ENCODE results near the gene GOLT1B. TPM values are rescaled to one million over a fixed set of nuclear protein-coding genes. Genes with fewer than 3 reads are reported as not detected.

The GOLT1B gene
- total RNA-seq, 1 experiment from 2014 or later: 28.2 TPM

DNA sequence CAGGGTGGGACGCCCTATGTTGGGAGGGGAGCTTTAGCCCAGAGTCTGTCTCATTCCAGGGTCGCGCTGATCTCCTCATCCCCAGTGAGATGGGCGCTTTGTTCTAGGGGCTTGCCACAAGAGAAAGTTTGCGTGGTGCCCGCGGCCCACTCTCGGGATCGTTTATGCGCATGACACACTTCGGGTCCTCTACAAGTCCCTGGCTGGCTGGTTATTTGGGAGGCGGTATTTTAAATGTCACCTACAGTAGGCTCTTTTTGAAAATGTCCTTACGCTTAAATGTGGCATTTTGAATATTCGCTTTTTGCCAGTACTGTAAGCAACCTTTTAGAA, 541 bp downstream of the GOLT1B start:
- DNase-seq: no peak
- Histone ChIP-seq H3K27me3 (ENCODE audit: control insufficient read depth, insufficient read depth, low read length) (no peaks in the 10 kb centered on the region), H3K36me3 (replicated peaks; ENCODE audit: control insufficient read depth, insufficient read depth, low read length) (peaks cover 6% of the 10 kb centered on the region), H3K4me3 (ENCODE audit: insufficient read depth, low read depth, low read length) (peak overlapping the region; percentile 83)

DNA sequence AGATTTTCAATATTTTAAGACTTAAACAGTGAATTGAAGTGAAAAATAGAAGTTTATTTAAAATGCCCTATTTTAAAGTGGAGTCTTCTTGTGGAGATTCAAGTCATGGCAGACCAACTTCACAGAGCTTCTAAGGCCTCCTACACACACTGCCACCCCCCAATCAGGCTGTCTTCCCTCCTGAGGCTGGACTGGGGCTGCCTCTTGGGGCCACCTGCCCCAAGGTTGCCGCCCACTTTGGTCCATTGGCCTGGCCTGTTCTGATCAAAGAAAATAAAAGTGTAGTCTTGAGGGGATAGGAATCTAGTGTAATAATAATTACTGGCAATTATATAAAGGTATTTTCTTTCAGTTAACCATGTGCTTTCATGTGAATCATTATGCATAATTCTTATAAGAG, 1.3 kb downstream of the GOLT1B start:
- no peak overlapping the region for H3K4me3 ChIP-seq (ENCODE audit: insufficient read depth, low read depth, low read length)
- H3K36me3 ChIP-seq (replicated peaks; ENCODE audit: control insufficient read depth, insufficient read depth, low read length): 0 out of 2 replicates have a peak, but pooled peaks cover 1% of the 10 kb centered on the region
- peak; percentile 10 for DNase-seq
- no peaks in the 10 kb centered on the region for H3K27me3 ChIP-seq (ENCODE audit: control insufficient read depth, insufficient read depth, low read length)

GRCh38 chr12:21505888-21506287, 4.3 kb downstream of the GOLT1B start:
- H3K36me3 ChIP-seq (replicated peaks; ENCODE audit: control insufficient read depth, insufficient read depth, low read length): no peaks in the 10 kb centered on the region; the same call in 1 of the 2 replicates
- no peak for DNase-seq
- H3K4me3 ChIP-seq (ENCODE audit: insufficient read depth, low read depth, low read length): no peak overlapping the region

DNA sequence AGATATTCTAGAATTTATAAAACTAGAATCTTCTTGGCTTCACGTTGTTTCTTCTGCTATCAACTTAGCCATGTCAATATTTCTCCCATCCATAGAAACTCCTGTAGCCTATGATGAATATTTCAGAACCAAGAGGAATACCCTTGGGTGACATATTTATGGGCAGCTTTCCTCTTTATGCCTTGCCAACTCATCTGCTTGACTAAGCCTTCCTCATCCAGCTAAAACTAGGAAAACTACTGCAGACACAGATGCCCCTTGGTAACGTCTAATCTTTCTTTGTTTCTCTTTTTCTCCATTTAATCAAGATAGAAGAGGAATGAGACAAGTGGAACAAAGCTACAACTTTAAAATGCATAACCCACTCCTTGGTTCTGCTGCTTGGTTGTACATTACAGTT, 6.3 kb downstream of the GOLT1B start:
- H3K27me3 ChIP-seq (ENCODE audit: control insufficient read depth, insufficient read depth, low read length): no peaks in the 10 kb centered on the region
- no peak overlapping the region for H3K4me3 ChIP-seq (ENCODE audit: insufficient read depth, low read depth, low read length)
- no peaks in the 10 kb centered on the region; the same call in none of the 2 replicates for H3K36me3 ChIP-seq (replicated peaks; ENCODE audit: control insufficient read depth, insufficient read depth, low read length)
- no peak for DNase-seq

More at GRCh38 chr12:21505888-21506287, 4.3 kb downstream of the GOLT1B start:
- H3K27me3 ChIP-seq (ENCODE audit: control insufficient read depth, insufficient read depth, low read length): no peaks in the 10 kb centered on the region

GRCh38 chr12:21509768-21510167, 8.2 kb downstream of the GOLT1B start:
- H3K4me3 ChIP-seq (ENCODE audit: insufficient read depth, low read depth, low read length): no peak overlapping the region
- no peaks in the 10 kb centered on the region for H3K27me3 ChIP-seq (ENCODE audit: control insufficient read depth, insufficient read depth, low read length)
- H3K36me3 ChIP-seq (replicated peaks; ENCODE audit: control insufficient read depth, insufficient read depth, low read length): no peaks in the 10 kb centered on the region; the same call in none of the 2 replicates
- DNase-seq: no peak

DNA sequence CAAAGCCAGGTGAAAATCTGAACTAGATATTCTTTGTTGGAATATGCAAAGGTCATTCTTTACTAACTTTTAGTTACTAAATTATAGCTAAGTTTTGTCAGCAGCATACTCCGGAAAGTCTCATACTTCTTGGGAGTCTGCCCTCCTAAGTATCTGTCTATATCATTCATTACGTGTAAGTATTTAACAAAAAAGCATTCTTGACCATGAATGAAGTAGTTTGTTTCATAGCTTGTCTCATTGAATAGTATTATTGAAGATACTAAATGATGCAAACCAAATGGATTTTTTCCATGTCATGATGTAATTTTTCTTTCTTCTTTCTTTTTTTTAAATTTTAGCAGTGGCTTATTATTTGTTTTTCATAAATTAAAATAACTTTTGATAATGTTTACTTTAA, 14.7 kb downstream of the GOLT1B start:
- no peaks in the 10 kb centered on the region for H3K27me3 ChIP-seq (ENCODE audit: control insufficient read depth, insufficient read depth, low read length)
- peaks cover 2% of the 10 kb centered on the region for H3K36me3 ChIP-seq (replicated peaks; ENCODE audit: control insufficient read depth, insufficient read depth, low read length)
- no peak overlapping the region for H3K4me3 ChIP-seq (ENCODE audit: insufficient read depth, low read depth, low read length)
- DNase-seq: no peak

GRCh38 chr12:21518451-21518850, 16.9 kb downstream of the GOLT1B start:
- peaks cover 2% of the 10 kb centered on the region for H3K36me3 ChIP-seq (replicated peaks; ENCODE audit: control insufficient read depth, insufficient read depth, low read length)
- H3K27me3 ChIP-seq (ENCODE audit: control insufficient read depth, insufficient read depth, low read length): no peaks in the 10 kb centered on the region
- no peak for DNase-seq
- no peak overlapping the region for H3K4me3 ChIP-seq (ENCODE audit: insufficient read depth, low read depth, low read length)

- H3K36me3 ChIP-seq (replicated peaks; ENCODE audit: control insufficient read depth, insufficient read depth, low read length): no peaks in the 10 kb centered on the region
- no peak for DNase-seq
- H3K4me3 ChIP-seq (ENCODE audit: insufficient read depth, low read depth, low read length): no peak overlapping the region
- peaks cover 6% of the 10 kb centered on the region for H3K27me3 ChIP-seq (ENCODE audit: control insufficient read depth, insufficient read depth, low read length)
These were observed 20.0 kb downstream of the GOLT1B start for GRCh38 chr12:21521541-21521940.

DNA sequence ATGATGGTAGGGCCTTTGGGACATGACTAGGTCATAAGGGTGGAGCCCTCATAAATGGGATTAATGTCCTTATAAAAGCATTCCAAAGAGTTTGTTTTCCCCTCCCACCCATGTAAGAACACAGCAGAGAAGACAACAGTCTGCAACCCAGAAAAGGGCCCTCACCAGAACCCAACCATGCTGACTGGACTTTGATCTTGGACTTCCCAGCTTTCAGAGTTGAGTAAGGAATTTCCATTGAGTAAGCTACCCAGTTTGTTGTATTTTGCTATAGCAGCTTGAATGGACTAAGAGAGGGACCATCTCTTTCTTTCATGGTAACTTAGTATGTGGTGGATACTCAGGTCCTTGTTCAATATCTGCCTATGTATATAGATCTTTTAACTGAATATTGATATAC, 21.6 kb downstream of the GOLT1B start:
- DNase-seq: no peak
- Histone ChIP-seq H3K36me3 (replicated peaks; ENCODE audit: control insufficient read depth, insufficient read depth, low read length) (no peaks in the 10 kb centered on the region), H3K27me3 (ENCODE audit: control insufficient read depth, insufficient read depth, low read length) (peaks cover 22% of the 10 kb centered on the region), H3K4me3 (ENCODE audit: insufficient read depth, low read depth, low read length) (no peak overlapping the region)

DNA sequence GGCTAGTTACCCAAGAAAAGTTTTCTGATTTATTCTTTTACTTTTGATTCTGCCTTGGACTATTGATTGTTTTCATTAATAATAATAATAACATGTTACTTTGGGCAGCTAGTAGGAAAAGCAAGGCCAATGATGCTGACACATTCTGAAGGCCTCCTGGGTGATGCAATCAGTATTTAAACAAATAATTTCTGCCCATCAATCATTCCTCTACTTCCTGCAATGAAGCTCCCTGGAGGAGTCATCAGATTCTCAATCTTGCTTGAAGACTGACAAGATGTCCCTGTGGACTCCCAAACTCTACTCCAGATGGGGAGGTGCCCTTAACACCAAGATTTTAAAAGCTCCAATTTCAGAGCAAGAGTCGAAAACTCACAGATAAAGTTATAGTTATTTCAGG, 24.5 kb downstream of the GOLT1B start, which contains the start of gene SPX:
SPX (plus strand) TSS at position 244 of the 400 bp plus-strand sequence. CDS start 177 bp downstream, outside the sequence.
- no peak for DNase-seq
- Histone ChIP-seq H3K4me3 (ENCODE audit: insufficient read depth, low read depth, low read length) (peak within 1 kb of the TSS; percentile 68), H3K36me3 (replicated peaks; ENCODE audit: control insufficient read depth, insufficient read depth, low read length) (no peaks in the 10 kb centered on the region), H3K27me3 (ENCODE audit: control insufficient read depth, insufficient read depth, low read length) (peaks cover 45% of the 10 kb centered on the region)

- H3K27me3 ChIP-seq (ENCODE audit: control insufficient read depth, insufficient read depth, low read length): peaks cover 47% of the 10 kb centered on the region
- DNase-seq: peak; percentile 11
These were observed 25.2 kb downstream of the GOLT1B start for GRCh38 chr12:21526721-21527345.

DNA sequence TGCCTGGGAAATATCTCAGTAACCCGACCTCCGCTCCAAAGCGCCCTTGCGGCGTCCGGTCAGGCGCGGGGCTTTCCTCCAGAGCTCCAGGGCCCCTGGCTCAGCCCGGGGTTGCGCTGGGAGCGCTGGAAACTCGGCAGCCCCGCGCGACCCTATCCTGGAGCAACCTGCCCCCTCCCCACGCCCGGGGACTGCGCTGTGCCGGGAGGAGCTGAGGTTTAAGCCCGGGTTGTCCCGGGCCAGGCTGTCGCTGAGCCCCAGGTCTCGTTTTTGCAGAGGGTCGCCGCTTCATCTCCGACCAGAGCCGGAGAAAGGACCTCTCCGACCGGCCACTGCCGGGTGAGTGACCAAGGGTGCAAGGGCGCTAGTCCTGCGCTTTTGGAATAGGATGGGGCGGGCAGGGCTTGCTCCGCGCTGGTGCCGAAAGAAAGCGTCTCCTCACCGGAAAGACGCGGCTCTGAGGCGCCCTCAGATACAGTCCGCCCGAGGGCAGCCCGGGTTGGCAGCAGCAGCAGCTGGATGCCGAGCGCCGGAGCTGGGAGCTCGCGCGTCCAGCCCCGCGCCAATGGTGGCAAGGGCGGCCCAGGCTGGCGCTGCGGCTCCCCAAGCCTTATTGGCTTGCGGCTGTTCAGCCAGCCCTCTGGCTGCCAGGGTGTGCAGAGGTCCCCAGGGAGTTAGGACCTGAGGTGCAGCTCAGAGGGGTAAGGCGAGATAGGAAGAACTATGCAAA, 26.0 kb downstream of the GOLT1B start:
- Histone ChIP-seq H3K4me3 (ENCODE audit: insufficient read depth, low read depth, low read length) (peak overlapping the region; percentile 68), H3K27me3 (ENCODE audit: control insufficient read depth, insufficient read depth, low read length) (peaks cover 47% of the 10 kb centered on the region), H3K36me3 (replicated peaks; ENCODE audit: control insufficient read depth, insufficient read depth, low read length) (no peaks in the 10 kb centered on the region)
- peak; percentile 76 for DNase-seq

More at GRCh38 chr12:21526721-21527345, 25.2 kb downstream of the GOLT1B start:
- Histone ChIP-seq H3K4me3 (ENCODE audit: insufficient read depth, low read depth, low read length) (peak overlapping the region; percentile 68), H3K36me3 (replicated peaks; ENCODE audit: control insufficient read depth, insufficient read depth, low read length) (no peaks in the 10 kb centered on the region)

DNA sequence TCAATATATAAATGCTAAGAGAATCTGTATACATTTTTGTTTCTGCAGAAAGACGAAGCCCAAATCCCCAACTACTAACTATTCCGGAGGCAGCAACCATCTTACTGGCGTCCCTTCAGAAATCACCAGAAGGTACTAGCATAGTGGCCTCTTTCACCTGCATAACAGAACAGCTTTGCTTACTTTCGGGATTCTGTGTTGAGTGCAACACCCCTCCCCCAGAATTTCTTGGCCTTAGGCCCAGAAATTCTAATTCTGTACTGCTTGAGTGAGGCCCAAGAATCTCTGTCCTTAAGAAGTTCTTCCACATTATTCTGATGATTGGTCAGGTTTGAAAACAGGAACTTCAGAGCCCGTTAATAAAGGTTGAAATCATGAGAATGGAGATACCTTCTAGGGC, 27.4 kb downstream of the GOLT1B start:
- H3K27me3 ChIP-seq (ENCODE audit: control insufficient read depth, insufficient read depth, low read length): peaks cover 47% of the 10 kb centered on the region
- no peak overlapping the region for H3K4me3 ChIP-seq (ENCODE audit: insufficient read depth, low read depth, low read length)
- no peak for DNase-seq
- no peaks in the 10 kb centered on the region for H3K36me3 ChIP-seq (replicated peaks; ENCODE audit: control insufficient read depth, insufficient read depth, low read length)

- no peak overlapping the region for H3K4me3 ChIP-seq (ENCODE audit: insufficient read depth, low read depth, low read length)
- DNase-seq: no peak
- peaks cover 47% of the 10 kb centered on the region for H3K27me3 ChIP-seq (ENCODE audit: control insufficient read depth, insufficient read depth, low read length)
- no peaks in the 10 kb centered on the region for H3K36me3 ChIP-seq (replicated peaks; ENCODE audit: control insufficient read depth, insufficient read depth, low read length)
These were observed 27.9 kb downstream of the GOLT1B start for GRCh38 chr12:21529456-21529855.

GRCh38 chr12:21538061-21538653, 36.6 kb downstream of the GOLT1B start:
- H3K27me3 ChIP-seq (ENCODE audit: control insufficient read depth, insufficient read depth, low read length): no peaks in the 10 kb centered on the region
- H3K4me3 ChIP-seq (ENCODE audit: insufficient read depth, low read depth, low read length): no peak overlapping the region
- H3K36me3 ChIP-seq (replicated peaks; ENCODE audit: control insufficient read depth, insufficient read depth, low read length): no peaks in the 10 kb centered on the region
- DNase-seq: no peak

Data from H7 (cell line).